HG03196 (cell line): ENCODE results near the gene MAML2.
A peak's percentile ranks its signal among the peaks of the same experiment; 100 is the strongest.

ENCODE experiments used
- ATAC-seq: cut with Tn5 transposase; IDR thresholded peaks from one replicate; pipeline ENCODE4 v1.9.1; 2021; ENCODE audit not compliant: unreplicated experiment

Gene MAML2

DNA sequence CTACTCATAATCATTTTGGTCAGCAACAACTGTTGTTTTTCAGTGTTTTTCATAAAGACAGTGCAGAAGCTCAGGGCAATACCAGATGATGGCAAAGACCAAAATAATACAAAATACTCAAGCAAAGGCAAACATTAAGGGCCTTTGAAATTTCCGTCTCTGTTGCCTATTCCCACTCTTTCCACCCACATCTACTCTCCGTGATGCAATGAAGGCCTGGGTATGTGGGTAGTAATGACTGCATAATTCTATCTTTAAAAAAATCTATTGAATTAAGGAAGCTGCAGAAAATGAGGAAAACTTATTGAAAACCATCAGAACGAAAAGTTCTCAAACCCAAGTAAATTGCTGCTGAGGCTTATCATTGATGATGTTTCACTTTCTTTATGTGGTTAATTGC is 203.3 kb downstream of the MAML2 start:
- ATAC-seq = no peak

- ATAC-seq = no peak
Measured at GRCh38 chr11:96137373-96137772, 205.6 kb downstream of the MAML2 start.

DNA sequence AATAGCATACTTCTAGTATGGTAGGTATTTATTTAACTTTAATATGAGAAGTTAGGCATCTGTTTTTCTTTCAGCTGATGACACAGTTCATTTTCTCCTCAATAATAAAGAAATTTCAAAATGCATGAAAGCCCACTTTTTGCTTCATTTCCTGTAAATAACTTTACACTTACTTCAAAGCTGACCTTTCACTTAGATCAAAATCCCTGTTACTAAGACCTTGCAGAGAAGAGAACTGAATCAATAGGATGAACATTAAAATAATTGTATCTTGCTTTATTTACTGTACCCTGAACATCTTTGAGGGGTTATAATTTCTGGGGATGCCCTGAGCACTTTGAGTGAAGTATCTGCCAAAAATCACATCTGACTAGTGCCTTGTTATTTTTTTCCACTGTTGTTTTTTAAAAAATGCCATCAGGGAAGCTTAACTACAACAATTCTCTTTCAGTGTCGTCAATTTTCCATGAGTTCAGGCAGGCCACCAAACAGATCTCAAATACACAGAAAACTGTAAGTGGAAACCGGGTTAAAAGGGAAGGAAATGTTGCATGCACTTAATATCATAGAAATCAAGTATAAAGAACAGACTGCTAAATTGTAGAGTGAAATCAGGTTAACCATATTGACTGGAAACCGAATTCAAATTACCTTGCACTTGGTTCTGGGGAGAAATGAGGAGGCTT is 206.2 kb downstream of the MAML2 start:
- ATAC-seq = no peak

DNA sequence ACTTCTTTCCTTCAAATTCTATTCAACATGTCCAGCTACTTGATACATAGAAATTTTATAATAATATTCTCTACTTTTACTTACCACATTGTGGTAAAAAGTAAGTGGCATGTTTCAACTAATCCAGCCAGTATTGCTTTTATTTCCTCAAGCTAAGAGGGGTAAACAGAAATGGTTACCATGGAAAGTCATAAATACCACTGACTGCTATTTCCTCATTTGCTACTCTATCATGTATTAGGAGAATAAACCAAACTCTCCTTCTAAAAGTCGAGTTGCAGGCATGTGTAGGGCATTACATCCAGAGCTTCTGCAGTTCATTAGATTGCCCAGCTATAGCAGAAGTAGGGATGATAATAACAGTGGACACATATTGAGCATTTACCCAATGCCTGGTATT is 208.4 kb downstream of the MAML2 start:
- no peak for ATAC-seq

GRCh38 chr11:96132437-96132836 is 210.6 kb downstream of the MAML2 start:
- ATAC-seq = no peak

DNA sequence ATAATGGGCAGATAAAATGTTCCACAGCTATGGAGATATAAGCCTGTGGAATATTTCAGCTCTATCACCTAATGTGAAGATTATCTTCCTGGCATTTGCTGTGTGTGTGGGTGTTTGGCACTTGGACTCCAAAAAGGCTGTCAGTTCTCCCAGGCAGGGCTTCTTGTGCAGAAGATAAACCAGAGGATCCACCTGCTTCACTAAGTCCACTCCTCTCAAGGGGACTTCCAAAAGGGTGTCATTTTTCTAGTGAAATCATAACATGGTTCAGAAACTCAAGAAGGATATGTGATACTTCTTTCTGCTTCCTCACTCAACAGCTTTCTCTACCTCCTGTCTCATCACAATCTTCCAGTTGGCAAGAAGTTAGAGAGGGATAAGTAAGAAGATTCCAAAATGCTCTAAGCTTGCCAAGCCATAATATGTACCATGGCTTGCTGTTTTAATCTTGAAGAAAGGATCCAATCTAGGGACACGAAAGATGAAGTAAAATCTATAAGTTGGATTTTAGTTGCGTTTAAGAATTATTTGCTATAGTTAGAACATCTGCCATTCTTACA is 212.9 kb downstream of the MAML2 start:
- ATAC-seq = no peak

DNA sequence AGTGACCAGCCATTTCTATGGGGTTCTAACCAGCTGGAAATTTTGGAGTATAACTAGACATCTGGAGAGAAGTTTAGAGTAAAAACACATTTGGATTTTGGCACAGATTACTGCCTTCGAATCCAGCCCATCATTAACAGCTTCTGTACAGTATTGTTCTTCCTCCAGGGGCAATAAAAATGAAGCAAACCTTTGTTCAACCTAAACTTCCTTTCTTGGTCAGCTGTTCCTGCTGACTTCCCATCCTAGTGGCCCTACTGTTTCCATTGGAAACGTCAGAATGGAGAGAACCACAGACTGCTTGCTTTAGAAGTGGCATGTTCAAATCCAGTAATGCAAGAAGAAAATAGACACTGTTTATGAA is 215.4 kb downstream of the MAML2 start:
- no peak for ATAC-seq

DNA sequence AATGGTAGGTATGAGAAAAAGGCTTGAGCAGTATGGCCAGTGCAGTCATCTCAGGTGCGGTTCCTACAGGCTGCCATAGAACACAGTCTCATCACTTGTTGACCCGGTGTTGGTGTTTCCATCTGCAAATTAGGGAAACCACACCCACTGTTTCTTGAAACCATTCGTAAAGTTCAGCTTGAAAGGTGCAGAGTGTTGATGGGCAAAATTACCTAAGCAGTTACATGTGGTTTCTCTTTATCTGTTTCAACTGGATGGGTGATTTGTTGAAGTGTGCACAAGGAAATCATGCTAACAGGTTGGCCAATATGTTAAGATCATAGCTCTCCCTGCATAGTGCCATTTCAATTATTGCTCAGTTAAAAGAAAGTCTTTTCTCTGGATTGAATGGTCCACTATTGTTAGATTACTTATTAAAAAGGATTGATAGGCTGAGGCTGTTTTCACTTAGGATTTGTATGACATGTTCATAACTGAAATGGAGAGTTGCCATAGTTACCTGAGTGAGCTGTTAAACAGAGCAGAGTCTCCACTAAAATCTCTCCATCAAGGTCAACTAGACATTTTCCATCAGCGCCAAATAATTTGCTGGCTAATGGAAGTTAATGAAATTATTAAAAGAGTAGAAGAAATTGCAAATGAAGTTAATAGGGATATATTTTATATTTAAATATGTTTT is 215.9 kb downstream of the MAML2 start:
- ATAC-seq = no peak

GRCh38 chr11:96125400-96125799 is 217.6 kb downstream of the MAML2 start:
- no peak for ATAC-seq

DNA sequence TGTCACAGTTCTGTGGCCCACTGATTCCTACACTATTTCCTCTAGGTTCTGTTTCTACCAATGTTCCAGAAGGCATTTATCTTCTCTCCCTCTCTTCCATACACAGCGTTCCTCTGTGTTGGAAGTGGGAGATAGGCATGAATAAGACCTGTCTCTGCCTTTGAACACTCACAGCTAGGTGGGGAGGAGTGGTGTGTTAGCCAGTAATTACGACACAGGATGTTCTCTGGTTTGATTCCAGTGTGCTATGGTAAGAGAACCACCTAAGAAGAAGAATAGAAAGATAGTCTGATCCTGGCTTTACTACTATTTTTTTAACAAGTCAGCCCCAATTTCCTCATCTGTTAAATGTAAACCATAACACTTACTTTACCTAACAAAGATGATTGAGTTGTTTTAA is 218.8 kb downstream of the MAML2 start:
- ATAC-seq = no peak

GRCh38 chr11:96123301-96123700 is 219.7 kb downstream of the MAML2 start:
- no peak for ATAC-seq

GRCh38 chr11:96122601-96123074 is 220.4 kb downstream of the MAML2 start:
- ATAC-seq = no peak

DNA sequence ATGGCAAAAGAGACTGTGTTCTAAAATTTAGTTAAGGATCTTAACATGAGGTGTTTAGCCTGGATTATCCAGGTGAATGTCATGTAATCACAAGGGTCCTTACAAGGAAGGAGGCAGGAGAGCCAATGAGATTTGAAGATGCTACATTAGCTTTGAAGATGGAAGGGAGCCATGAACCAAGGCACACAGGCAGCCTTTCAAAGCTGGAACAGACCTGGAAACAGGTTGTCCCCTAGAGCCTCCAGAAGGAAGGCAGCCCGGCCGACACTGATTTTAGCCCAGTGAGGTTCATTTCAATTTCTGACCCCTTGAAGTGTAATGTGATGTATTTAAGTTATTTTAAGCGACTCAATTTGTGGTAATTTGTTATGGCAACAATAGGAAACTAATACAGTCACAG is 223.8 kb downstream of the MAML2 start:
- no peak for ATAC-seq

GRCh38 chr11:96116376-96116775 is 226.6 kb downstream of the MAML2 start:
- no peak for ATAC-seq

- no peak for ATAC-seq
Measured at GRCh38 chr11:96114178-96115064, 228.6 kb downstream of the MAML2 start.

GRCh38 chr11:96113193-96113681 is 229.8 kb downstream of the MAML2 start:
- ATAC-seq = no peak

GRCh38 chr11:96112192-96113128 is 230.5 kb downstream of the MAML2 start:
- peak; percentile 84 for ATAC-seq

DNA sequence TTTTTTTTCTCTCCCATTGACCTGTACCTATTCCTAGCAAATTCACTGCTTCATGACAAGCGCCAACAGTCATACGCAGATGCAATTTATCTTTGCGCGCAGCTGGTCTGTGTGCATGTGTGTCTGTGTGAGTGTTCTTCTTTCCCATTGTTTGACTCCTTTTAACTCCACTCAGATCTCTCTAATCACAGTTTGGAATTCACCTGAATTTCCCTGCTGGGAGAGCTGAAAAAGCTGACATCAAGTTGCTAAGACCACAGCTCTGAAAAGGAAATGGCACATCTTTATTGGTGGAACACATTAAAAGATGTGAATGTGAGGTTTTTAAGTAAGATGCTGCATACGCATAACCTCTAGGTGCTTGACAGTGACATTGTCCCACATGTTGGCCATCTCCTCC is 231.7 kb downstream of the MAML2 start:
- no peak for ATAC-seq

DNA sequence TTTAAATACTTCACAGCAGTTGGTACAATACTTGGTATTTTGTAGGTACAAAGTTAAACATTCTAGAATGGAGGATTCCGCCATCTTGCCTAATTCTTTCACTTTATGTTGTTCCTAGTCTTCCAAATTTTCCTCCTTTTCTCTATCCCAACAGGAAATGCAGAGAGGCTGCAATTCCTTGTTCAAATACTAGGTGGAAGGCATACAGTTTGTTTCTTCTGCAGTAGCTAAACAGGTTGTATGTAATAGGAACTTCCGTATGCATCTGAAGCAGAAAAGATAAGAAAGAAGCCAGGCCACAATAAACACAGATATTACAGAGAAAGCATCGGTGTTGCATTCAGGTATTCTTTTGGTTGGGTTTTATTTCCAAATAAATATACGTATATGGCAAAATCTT is 232.7 kb downstream of the MAML2 start:
- no peak for ATAC-seq

- no peak for ATAC-seq
Measured at GRCh38 chr11:96109331-96110030, 233.5 kb downstream of the MAML2 start.
